CD4-positive, alpha-beta T cell treated with Interferon gamma for 1 hour (primary cell): ENCODE results near the gene PCNX1.
A peak's percentile ranks its signal among the peaks of the same experiment; 100 is the strongest.
"Not testable (repeated sequence)": the region's sequence is repeated elsewhere in the genome, so short reads cannot be mapped to it uniquely, and the experiment has no call there.

Experiments used
- DNase-seq: peaks from one replicate; pipeline ENCODE4 v3.0.0-alpha.2; 2020

The PCNX1 gene

GRCh38 chr14:71133296-71133695 lies 226.0 kb downstream of the PCNX1 start:
- no peak for DNase-seq

DNA sequence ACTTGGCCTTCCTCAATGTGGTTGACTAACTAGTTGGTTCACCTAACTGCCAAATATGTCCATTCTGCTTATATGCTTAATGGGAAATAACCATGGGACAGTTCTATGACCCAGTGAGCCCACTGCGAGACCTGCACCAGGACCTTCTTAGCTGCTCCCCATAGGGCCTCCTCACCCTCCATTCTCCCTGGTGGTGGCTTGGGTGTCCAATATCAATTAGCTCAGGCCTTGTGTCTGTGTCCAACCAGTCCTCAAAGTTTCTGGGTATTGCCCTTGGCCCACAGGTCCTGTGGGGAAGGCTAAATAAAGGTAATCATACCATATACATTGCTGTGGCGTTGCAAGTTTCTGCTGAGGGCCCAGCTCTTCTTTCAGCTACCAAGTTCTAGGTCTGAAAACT lies 228.2 kb downstream of the PCNX1 start:
- DNase-seq, result no peak

DNA sequence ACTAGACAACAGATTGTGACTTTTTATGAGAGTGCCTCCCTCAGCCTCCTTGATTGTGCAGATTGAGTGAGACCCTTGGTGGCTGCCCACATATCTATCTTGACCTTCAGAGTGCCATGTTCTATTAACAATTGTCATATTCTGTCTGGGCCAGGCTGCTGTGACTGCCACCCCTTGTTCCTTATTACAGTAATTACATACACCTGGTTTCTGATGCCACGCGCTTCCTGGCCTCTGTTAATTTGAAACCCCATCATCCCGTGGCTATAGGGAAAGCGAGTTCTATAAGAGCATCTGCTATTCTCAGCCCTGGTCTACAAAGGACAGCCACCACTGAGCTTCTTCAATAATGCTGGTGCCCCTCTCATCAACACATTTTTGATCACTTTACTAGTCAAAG lies 228.7 kb downstream of the PCNX1 start:
- no peak for DNase-seq

- DNase-seq, result no peak
These were observed 229.3 kb downstream of the PCNX1 start for GRCh38 chr14:71136386-71137060.

- no peak for DNase-seq
These were observed 230.5 kb downstream of the PCNX1 start for GRCh38 chr14:71137536-71138447.

DNA sequence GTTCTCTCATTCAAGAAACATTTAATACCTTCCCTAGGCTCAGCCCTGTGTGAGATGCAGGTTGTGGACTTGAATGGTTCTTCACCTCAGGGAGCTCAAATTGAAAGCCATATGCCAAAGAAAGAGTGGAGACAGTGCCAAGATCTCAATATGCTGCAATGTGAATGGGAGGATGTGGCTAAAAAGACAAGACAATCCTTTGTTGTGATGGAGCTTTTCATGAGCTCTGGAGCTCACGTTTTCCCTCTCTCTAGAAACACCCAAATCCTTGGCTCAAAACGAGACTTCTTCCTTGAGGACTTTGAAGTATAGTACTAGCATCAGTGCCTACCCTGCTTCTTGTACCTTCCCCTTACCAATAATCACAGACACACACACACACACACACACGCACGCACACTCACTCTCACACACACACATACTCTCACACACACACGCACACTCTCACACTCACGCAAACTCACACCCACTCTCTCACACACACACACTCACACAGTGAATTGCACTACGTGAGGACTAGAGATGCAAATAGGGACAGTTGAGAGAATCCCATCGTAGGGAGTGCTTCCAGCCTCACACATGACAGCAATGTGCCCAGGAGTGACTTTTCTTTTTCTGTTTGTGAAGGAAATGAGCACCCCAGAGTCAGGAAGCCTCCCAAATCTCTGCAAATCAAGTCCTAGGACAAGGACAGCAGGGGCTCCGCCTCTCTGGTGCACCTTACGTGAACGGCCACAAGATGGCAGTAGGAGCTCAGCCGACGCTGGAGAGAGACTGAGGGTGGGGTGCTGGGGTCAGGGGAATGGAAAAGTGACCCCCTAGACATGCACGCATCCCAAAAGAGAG lies 231.4 kb downstream of the PCNX1 start:
- DNase-seq, result peak; percentile 46

GRCh38 chr14:71139294-71139946 lies 232.2 kb downstream of the PCNX1 start:
- no peak for DNase-seq

- no peak for DNase-seq
These were observed 232.9 kb downstream of the PCNX1 start for GRCh38 chr14:71140157-71140556.

- DNase-seq, result no peak
These were observed 234.6 kb downstream of the PCNX1 start for GRCh38 chr14:71141701-71142374.

GRCh38 chr14:71142375-71143038 lies 235.2 kb downstream of the PCNX1 start:
- DNase-seq, result peak; percentile 6

DNA sequence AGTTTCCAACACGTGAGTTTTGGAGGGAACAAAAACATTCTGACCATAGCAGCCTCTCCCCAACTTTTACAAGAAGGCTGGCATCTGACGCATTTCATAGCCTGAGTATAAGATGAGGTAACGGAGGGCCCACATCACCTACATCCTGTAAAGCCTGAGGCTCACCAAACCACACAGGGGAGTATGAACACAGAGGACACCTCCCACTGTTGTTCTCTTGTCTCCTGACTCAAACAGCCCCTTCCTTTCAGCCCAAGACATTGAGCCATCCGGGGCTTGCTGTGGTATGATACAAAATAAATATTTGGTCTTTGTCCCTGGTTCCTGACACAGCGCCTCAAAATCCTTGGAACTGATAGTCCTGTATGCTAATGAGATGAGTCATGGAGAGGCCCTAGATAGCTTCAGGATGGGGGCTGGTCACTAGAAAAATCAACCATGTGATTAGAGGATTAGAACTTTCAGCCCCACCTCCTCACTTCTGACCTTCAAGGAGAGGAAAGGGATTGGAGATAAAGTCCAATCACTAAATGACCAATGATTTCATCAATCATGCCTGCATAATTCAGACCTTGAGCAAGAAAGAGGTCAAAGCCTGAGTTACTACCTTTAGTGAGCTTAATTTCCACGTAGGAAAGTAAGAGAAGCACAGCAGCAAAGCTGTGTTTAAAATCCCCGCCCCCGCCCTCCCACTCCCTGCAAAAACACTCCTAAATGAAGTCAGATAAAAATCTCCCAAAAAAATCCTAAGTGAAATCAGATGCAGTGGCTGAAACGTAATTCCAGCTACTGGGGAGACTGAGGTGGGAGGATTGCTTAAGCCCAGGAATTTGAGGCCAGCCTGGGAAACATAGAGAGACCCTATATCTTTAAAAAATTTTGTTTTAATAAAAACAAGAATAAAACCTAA lies 236.4 kb downstream of the PCNX1 start:
- peak; percentile 10 for DNase-seq

GRCh38 chr14:71147335-71147734 lies 240.1 kb downstream of the PCNX1 start:
- DNase-seq, result not testable (repeated sequence)

DNA sequence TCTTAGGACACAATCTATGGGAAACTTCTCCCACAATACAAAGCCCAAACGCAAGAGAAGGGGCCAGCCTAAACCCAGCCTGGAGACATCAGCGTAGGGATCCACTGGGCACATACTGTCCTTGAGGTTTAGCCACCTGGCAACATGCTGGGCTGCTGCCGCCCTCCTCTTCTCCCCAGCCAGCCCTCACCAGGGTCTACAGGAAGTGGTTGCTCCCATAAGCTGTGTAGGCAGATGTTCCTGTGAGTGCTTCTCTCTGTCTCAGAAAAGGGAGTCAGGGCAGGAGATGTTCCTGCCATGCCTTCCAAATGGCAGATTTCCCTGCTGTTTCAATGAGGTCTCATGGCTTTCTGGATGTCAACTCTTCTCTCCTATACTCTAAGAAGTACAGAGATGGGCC lies 241.4 kb downstream of the PCNX1 start:
- DNase-seq, result no peak

DNA sequence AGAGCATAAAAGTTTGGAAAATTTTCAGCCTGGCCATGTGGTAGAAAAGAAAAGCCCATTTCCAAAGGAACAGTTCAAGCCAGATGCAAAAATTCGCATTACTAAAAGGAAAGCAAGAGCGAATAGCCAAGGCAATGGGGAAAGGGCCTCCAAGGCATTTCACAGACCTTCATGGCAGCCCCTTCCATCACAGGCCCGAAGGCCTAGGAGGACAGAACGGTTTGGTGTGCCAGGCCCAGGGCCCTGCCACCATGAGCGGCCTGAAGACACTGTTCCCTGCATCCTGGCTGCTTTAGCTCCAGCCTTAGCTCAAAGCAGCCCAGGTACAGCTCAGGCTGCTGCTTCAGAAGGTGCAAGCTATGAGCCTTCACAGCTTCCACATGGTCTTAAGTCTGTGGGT lies 243.5 kb downstream of the PCNX1 start:
- no peak for DNase-seq

DNA sequence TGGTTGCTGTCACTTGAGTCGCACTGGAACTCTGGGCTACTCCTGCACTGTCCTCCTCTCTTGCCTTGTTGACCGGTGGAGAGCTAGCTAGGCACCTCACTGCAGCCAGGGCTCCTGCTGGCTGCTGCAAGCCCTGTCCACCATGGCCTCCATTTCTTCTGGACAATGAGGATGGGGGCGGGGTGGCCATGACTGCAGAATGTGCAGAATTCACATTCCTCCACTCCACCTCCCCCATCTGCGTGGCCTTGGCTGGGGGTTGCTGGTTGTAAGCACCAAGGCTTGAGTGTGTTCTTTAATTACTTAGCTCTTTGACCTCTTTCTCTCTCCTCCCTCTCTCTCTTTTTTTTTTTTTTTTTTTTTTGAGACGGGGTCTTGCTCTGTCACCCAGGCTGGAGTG lies 248.5 kb downstream of the PCNX1 start:
- no peak for DNase-seq

GRCh38 chr14:71163050-71163841 lies 256.0 kb downstream of the PCNX1 start:
- DNase-seq, result no peak

GRCh38 chr14:71163842-71164629 lies 256.8 kb downstream of the PCNX1 start:
- DNase-seq, result no peak
